ENCODE measurements around the gene KLF13.

The KLF13 gene

DNA sequence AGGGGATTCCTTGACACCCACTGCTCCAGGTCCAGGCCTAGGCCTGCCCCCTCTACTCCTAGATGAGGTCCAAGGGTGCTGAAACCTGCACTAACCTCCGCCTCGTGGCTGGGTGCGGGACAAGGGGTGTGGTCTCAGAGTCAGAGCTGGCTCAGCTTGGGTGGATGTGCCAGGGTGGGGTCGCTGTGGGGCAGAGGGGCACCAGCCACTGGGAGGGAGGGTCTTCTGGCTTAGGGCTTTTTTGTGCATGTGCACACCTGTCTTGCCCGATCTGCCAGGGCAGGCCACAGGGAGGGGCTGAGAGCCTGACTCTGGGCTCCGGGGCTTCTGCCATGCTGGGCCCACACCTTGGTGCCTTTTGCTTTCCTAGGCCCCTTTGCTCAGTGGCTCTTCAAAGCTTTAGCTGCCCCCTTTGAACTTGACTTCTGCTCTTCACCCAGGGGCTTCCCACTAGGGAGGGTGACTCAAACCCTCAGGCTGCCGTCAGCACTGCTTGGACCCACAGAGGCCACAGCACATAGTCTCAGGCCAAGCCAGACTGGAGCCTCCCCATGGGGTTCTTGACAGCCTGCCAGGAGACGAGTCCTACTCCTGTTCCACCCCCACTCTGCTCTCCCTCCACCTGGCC is 73.0 kb downstream of the KLF13 start:
- TF ChIP-seq, protein P1, sequence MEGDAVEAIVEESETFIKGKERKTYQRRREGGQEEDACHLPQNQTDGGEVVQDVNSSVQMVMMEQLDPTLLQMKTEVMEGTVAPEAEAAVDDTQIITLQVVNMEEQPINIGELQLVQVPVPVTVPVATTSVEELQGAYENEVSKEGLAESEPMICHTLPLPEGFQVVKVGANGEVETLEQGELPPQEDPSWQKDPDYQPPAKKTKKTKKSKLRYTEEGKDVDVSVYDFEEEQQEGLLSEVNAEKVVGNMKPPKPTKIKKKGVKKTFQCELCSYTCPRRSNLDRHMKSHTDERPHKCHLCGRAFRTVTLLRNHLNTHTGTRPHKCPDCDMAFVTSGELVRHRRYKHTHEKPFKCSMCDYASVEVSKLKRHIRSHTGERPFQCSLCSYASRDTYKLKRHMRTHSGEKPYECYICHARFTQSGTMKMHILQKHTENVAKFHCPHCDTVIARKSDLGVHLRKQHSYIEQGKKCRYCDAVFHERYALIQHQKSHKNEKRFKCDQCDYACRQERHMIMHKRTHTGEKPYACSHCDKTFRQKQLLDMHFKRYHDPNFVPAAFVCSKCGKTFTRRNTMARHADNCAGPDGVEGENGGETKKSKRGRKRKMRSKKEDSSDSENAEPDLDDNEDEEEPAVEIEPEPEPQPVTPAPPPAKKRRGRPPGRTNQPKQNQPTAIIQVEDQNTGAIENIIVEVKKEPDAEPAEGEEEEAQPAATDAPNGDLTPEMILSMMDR (IDR thresholded peaks at IDR 0.05; ENCODE audit: low read depth, low read length) = no peak
- TF ChIP-seq EZH2phosphoT487 (IDR thresholded peaks at IDR 0.05; ENCODE audit: low read depth) = no peak
- no peak overlapping the region for H3K9ac ChIP-seq (ENCODE audit: low read length)
- no peak overlapping the region for H3K4me2 ChIP-seq (ENCODE audit: low read length)
- H3K79me2 ChIP-seq (ENCODE audit: low read length) = no peaks in the 10 kb centered on the region
- H3K36me3 ChIP-seq (replicated peaks; ENCODE audit: low read depth, low read length) = no peaks in the 10 kb centered on the region
- peaks cover 11% of the 10 kb centered on the region for H3K4me1 ChIP-seq (ENCODE audit: low read length)
- no peaks in the 10 kb centered on the region for H3K9me3 ChIP-seq (ENCODE audit: insufficient read depth, low read length)
- H3K27ac ChIP-seq (ENCODE audit: low read length) = no peak overlapping the region
- H3K4me3 ChIP-seq (ENCODE audit: low read length) = no peak overlapping the region
- H4K20me1 ChIP-seq (ENCODE audit: insufficient read depth, low read length) = no peaks in the 10 kb centered on the region
- H3K27me3 ChIP-seq (ENCODE audit: low read depth, low read length) = no peaks in the 10 kb centered on the region
- no peak overlapping the region for H2AFZ ChIP-seq (ENCODE audit: low read depth, low read length)

DNA sequence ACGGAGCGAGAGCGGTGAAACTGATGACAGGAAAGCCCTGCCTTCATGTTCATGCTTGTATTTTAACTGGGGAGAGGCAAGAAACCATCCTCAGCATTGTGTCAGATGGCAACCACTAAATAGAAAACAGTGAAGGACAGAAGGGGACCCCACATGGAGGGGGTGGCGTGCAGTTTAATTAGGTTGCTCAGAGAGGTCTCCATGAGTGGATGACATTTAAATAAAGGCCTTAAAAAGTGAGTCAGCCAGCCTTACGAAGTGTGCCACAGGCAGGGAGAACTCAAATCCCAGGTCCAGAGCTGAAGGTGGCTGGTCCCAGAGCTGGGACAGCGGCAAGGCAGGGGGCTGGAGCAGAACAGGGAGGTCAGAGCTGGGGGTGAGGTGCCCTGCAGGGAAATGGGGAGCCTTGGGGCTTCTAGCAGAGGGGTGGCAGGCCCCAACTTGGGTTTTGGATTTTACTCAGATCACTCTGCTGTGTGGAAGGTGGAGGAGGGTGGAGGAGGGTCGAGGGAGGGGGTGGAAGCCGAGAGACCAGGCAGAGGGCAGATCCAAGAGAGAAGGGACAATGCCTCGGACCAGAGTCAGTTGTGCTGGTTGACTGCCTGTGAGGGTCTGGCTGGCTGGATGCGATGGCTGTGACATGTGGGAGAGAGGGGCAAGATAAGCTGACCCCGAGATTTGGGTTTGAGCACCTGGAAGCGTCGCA is 73.7 kb downstream of the KLF13 start:
- H3K27ac ChIP-seq (ENCODE audit: low read length) = no peak overlapping the region

DNA sequence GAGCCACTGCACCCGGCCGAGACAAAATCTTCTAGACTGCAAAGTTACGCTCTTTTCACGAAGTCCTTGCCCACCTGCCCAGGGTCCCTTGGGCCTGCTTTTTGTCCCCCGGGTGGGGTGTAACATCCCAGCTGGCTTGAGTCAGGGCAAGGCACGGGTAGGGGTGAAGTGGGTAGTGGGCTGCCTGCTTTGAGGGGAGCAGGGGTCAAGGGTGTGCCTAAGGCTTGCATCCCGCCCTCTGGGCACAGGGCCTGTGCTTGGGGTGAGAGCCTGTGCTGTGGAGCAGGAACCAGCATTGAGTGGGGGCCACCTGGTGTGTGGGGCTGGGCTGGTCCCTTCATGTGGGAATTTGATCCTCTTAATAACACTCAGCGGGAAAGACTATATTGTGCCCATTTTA is 74.6 kb downstream of the KLF13 start:
- Histone ChIP-seq H3K9me3 (ENCODE audit: insufficient read depth, low read length) (no peaks in the 10 kb centered on the region), H3K36me3 (replicated peaks; ENCODE audit: low read depth, low read length) (no peaks in the 10 kb centered on the region), H2AFZ (ENCODE audit: low read depth, low read length) (no peak overlapping the region), H4K20me1 (ENCODE audit: insufficient read depth, low read length) (no peaks in the 10 kb centered on the region), H3K4me3 (ENCODE audit: low read length) (no peak overlapping the region), H3K4me1 (ENCODE audit: low read length) (peaks cover 11% of the 10 kb centered on the region), H3K79me2 (ENCODE audit: low read length) (no peaks in the 10 kb centered on the region), H3K27ac (ENCODE audit: low read length) (no peak overlapping the region), H3K4me2 (ENCODE audit: low read length) (no peak overlapping the region), H3K27me3 (ENCODE audit: low read depth, low read length) (no peaks in the 10 kb centered on the region), H3K9ac (ENCODE audit: low read length) (no peak overlapping the region)
- TF ChIP-seq, protein P1 (IDR thresholded peaks at IDR 0.05; ENCODE audit: low read depth, low read length) = no peak

More for the DNA sequence above, 73.7 kb downstream of the KLF13 start:
- Histone ChIP-seq H3K9ac (ENCODE audit: low read length) (no peak overlapping the region), H3K4me1 (ENCODE audit: low read length) (peaks cover 11% of the 10 kb centered on the region), H3K4me2 (ENCODE audit: low read length) (no peak overlapping the region), H4K20me1 (ENCODE audit: insufficient read depth, low read length) (no peaks in the 10 kb centered on the region), H3K4me3 (ENCODE audit: low read length) (no peak overlapping the region), H3K36me3 (replicated peaks; ENCODE audit: low read depth, low read length) (no peaks in the 10 kb centered on the region), H3K9me3 (ENCODE audit: insufficient read depth, low read length) (no peaks in the 10 kb centered on the region), H2AFZ (ENCODE audit: low read depth, low read length) (no peak overlapping the region), H3K79me2 (ENCODE audit: low read length) (no peaks in the 10 kb centered on the region), H3K27me3 (ENCODE audit: low read depth, low read length) (no peaks in the 10 kb centered on the region)
- TF ChIP-seq EZH2phosphoT487 (IDR thresholded peaks at IDR 0.05; ENCODE audit: low read depth) = no peak
- TF ChIP-seq, protein P1 (IDR thresholded peaks at IDR 0.05; ENCODE audit: low read depth, low read length) = no peak

DNA sequence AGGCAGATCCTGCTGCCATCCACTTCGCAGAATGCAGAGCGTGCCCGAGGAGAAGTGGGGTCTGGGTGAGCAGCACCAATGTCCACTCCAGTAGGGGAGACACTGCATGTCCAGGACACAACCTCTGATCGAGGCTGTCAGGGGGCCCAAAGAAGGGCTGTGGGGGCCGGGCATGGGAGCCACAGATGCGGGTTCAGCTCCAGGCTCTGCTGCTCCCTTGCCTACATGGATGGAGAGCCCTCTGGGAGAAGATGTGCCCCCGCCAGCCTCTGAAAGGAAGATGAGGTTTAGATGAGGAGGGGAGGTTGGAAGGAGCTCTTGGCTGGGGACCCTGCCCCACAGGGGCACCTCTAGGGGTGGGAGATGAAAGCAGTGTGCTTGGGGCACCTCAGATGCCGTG is 75.4 kb downstream of the KLF13 start:
- Histone ChIP-seq H3K27me3 (ENCODE audit: low read depth, low read length) (no peaks in the 10 kb centered on the region), H3K4me3 (ENCODE audit: low read length) (no peak overlapping the region), H3K36me3 (replicated peaks; ENCODE audit: low read depth, low read length) (no peaks in the 10 kb centered on the region), H3K9me3 (ENCODE audit: insufficient read depth, low read length) (no peaks in the 10 kb centered on the region), H3K9ac (ENCODE audit: low read length) (no peak overlapping the region), H3K27ac (ENCODE audit: low read length) (no peak overlapping the region), H3K4me1 (ENCODE audit: low read length) (peaks cover 4% of the 10 kb centered on the region; the same call in 1 of the 2 replicates), H3K79me2 (ENCODE audit: low read length) (no peaks in the 10 kb centered on the region), H3K4me2 (ENCODE audit: low read length) (no peak overlapping the region), H4K20me1 (ENCODE audit: insufficient read depth, low read length) (no peaks in the 10 kb centered on the region), H2AFZ (ENCODE audit: low read depth, low read length) (no peak overlapping the region)
- no peak for TF ChIP-seq EZH2phosphoT487 (IDR thresholded peaks at IDR 0.05; ENCODE audit: low read depth)
- TF ChIP-seq, protein P1 (IDR thresholded peaks at IDR 0.05; ENCODE audit: low read depth, low read length) = no peak
